ENCODE results near the gene HSD17B11.

DNA sequence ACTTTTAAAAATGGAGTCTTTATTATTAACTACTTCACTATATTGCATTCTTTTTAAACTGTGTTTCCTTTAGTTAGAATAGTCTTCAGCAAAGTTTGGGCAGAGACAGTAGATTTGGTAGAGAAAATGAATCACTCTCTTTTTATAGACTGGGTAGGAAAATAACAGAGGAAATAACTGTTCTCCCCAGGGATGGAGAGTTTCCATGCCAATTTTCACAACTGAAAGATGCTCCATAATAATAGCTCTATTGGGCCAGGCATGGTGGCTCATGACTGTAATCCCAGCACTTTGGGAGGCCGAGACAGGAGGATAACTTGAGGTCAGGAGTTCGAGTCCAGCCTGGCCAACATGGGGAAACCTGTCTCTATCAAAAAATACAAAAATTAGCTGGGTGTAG, 81.4 kb downstream of the HSD17B11 start:
- no peak for TF ChIP-seq CTCF (conservative IDR thresholded peaks at IDR 0.05 in 1 of 2, IDR thresholded peaks at IDR 0.05 in 1 of 2; ENCODE audit: low read depth in 1 of 2, low read length in 2 of 2)
- no peak for TF ChIP-seq EZH2 (IDR thresholded peaks at IDR 0.05; ENCODE audit: low read length, missing control alignments)

All from fibroblast of lung (primary cell).